OCI-LY3 (cell line): ENCODE results near the gene KDELR3.

Source experiments
- H2AFZ ChIP-seq: fragments of 200-600, 300-600 bp; shearing (Covaris generic); 2 replicates; pipeline ENCODE4 v1.6.0; 2014; ENCODE audit warnings: antibody characterized with exemption, low read depth, low read length
- H3K27ac ChIP-seq: fragments of 200-600, 300-600 bp; sonication (generic); 2 replicates; pipeline ENCODE4 v1.5.1; 2014; ENCODE audit warnings: mild to moderate bottlenecking, low read length, moderate library complexity, mixed read lengths
- H3K27me3 ChIP-seq: fragments of 200-600, 300-600 bp; sonication (generic); 2 replicates; pipeline ENCODE4 v1.6.1; 2014; ENCODE audit warnings: low read depth, low read length, mixed read lengths
- H3K36me3 ChIP-seq: fragments of 200-600, 300-600 bp; sonication (generic); replicated peaks from 2 replicates; pipeline ENCODE3; 2014; ENCODE audit warnings: low read depth, low read length, mixed read lengths
- H3K4me1 ChIP-seq: fragments of 300-600, 200-600 bp; sonication (generic); 2 replicates; pipeline ENCODE4 v1.6.1; 2014; ENCODE audit warnings: low read length, mixed read lengths
- H3K4me2 ChIP-seq: fragments of 200-600, 300-600 bp; sonication (generic); 2 replicates; pipeline ENCODE4 v1.6.1; 2014; ENCODE audit warnings: low read length, mixed read lengths
- H3K4me3 ChIP-seq: fragments of 300-600, 200-600 bp; sonication (generic); 2 replicates; pipeline ENCODE4 v1.5.1; 2014; ENCODE audit warnings: antibody characterized with exemption, mild to moderate bottlenecking, low read length, moderate library complexity
- H3K79me2 ChIP-seq: fragments of 300-600, 200-600 bp; shearing (Covaris generic); 2 replicates; pipeline ENCODE4 v1.6.1; 2014; ENCODE audit warnings: mild to moderate bottlenecking, low read length, mixed read lengths
- H3K9ac ChIP-seq: fragments of 300-600, 200-600 bp; shearing (Covaris generic); 2 replicates; pipeline ENCODE4 v1.6.0; 2014; ENCODE audit warnings: mild to moderate bottlenecking, low read length, moderate library complexity
- H3K9me3 ChIP-seq: fragments of 200-600, 300-600 bp; shearing (Covaris generic); 2 replicates; pipeline ENCODE4 v1.6.1; 2014; ENCODE audit warnings: low read length, mixed read lengths; ENCODE audit not compliant: insufficient read depth
- H4K20me1 ChIP-seq: fragments of 200-600, 300-600 bp; sonication (generic); 2 replicates; pipeline ENCODE4 v1.6.1; 2016; ENCODE audit warnings: low read length, mixed read lengths; ENCODE audit not compliant: insufficient read depth
- EZH2phosphoT487 ChIP-seq: fragments of 200-600 bp; shearing (Covaris generic); IDR thresholded peaks from 2 replicates; pipeline ENCODE4 v1.6.1; 2018; ENCODE audit warnings: antibody characterized with exemption, mixed run types, low read depth
- TF ChIP-seq, protein P1 (sequence below): fragments of 200-600, 300-600 bp; sonication (generic); IDR thresholded peaks from 2 replicates; pipeline ENCODE4 v1.5.1; 2014; ENCODE audit warnings: antibody characterized with exemption, low read length, low read depth

The KDELR3 gene

DNA sequence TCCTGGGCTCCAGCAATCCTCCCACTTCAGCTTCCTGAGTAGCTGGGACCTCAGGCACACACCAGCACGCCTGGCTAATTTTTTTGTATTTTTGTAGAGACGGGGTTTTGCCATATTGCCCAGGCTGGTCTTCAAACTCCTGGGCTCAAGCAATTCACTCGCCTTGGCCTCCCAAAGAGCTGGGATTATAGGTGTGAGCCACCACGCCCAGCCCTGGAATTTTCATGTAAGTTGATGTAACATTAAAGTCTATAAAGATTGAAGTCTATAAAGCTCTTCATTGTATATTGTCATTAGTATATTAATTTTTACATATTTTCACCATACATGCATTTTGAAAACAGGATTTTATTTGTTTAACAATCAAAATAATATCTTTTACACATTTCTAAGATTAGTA lies 50.7 kb downstream of the KDELR3 start:
- H3K27ac ChIP-seq = no peak overlapping the region
- H2AFZ ChIP-seq = no peak overlapping the region
- no peak overlapping the region for H3K4me3 ChIP-seq
- H3K36me3 ChIP-seq = no peaks in the 10 kb centered on the region
- H3K4me2 ChIP-seq = no peak overlapping the region
- no peaks in the 10 kb centered on the region for H3K79me2 ChIP-seq
- TF ChIP-seq EZH2phosphoT487 = no peak
- TF ChIP-seq, protein P1, sequence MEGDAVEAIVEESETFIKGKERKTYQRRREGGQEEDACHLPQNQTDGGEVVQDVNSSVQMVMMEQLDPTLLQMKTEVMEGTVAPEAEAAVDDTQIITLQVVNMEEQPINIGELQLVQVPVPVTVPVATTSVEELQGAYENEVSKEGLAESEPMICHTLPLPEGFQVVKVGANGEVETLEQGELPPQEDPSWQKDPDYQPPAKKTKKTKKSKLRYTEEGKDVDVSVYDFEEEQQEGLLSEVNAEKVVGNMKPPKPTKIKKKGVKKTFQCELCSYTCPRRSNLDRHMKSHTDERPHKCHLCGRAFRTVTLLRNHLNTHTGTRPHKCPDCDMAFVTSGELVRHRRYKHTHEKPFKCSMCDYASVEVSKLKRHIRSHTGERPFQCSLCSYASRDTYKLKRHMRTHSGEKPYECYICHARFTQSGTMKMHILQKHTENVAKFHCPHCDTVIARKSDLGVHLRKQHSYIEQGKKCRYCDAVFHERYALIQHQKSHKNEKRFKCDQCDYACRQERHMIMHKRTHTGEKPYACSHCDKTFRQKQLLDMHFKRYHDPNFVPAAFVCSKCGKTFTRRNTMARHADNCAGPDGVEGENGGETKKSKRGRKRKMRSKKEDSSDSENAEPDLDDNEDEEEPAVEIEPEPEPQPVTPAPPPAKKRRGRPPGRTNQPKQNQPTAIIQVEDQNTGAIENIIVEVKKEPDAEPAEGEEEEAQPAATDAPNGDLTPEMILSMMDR = no peak
- H3K27me3 ChIP-seq = no peaks in the 10 kb centered on the region
- no peaks in the 10 kb centered on the region for H4K20me1 ChIP-seq
- no peaks in the 10 kb centered on the region for H3K9me3 ChIP-seq
- no peaks in the 10 kb centered on the region for H3K4me1 ChIP-seq
- H3K9ac ChIP-seq = no peak overlapping the region

DNA sequence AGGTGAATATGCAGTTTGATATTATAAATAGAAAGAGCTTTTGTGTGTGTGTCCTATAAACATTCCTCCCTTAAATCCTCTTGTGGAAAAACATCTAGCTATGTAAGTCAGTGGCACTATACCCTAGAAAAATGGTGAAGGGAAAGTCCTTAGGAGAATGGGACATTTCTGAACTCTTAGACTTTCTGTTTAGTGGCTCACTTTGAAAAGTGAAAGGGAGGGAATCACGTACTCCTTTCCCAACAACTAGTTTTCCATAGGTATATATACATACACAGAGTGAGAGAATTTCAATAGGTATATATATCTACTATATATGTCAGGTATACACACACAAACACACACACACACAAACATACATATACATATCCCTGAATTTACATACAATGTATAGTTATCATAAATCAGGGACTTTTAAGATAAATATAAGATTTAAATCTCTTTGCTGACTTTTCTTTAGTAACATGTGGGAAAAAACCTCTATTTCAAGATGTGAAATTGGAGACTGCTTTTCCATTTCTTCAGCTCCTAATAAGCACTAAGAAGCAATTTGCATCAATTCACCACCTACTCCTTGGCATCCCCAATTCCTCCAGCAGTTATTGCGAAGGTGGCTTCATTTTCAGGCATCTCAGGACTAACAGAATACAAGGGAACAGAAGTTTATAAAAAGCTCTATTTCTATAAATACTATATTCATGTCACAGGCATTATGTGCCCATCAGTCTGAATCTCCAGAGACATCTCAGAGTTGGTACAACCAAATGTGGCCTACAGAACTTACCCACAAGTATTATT lies 51.8 kb downstream of the KDELR3 start:
- Histone ChIP-seq H3K9me3 (no peaks in the 10 kb centered on the region), H3K27me3 (no peaks in the 10 kb centered on the region), H3K9ac (no peak overlapping the region), H3K36me3 (no peaks in the 10 kb centered on the region), H3K79me2 (no peaks in the 10 kb centered on the region), H2AFZ (no peak overlapping the region), H3K4me1 (no peaks in the 10 kb centered on the region), H4K20me1 (no peaks in the 10 kb centered on the region), H3K4me2 (no peak overlapping the region), H3K27ac (no peak overlapping the region), H3K4me3 (no peak overlapping the region)
- no peak for TF ChIP-seq EZH2phosphoT487
- TF ChIP-seq, protein P1 = no peak

DNA sequence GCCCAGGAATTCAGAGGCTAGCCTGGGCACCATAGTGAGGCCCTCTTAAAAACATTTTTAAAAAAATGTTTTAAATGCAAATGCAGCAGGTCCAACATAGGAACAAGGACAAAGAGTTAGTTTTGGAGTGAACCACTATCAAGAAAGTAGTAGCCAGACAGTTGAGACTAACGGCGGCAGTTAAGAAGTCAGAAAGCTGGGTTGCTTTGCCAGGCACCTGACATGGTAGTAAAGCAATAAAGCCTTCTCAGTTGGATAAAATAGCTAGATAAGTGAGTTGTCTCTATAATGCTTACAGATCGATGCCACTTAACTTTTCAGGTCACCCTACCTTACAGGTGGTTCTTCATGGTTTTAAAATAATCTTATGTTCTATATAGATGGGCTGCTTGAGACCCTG lies 55.1 kb downstream of the KDELR3 start:
- Histone ChIP-seq H3K4me1 (no peaks in the 10 kb centered on the region), H3K79me2 (no peaks in the 10 kb centered on the region), H2AFZ (no peak overlapping the region), H3K4me3 (no peak overlapping the region), H3K27ac (no peak overlapping the region), H3K9ac (no peak overlapping the region), H4K20me1 (no peaks in the 10 kb centered on the region), H3K27me3 (no peaks in the 10 kb centered on the region), H3K9me3 (no peaks in the 10 kb centered on the region), H3K4me2 (no peak overlapping the region), H3K36me3 (no peaks in the 10 kb centered on the region)
- TF ChIP-seq, protein P1 = no peak
- no peak for TF ChIP-seq EZH2phosphoT487

DNA sequence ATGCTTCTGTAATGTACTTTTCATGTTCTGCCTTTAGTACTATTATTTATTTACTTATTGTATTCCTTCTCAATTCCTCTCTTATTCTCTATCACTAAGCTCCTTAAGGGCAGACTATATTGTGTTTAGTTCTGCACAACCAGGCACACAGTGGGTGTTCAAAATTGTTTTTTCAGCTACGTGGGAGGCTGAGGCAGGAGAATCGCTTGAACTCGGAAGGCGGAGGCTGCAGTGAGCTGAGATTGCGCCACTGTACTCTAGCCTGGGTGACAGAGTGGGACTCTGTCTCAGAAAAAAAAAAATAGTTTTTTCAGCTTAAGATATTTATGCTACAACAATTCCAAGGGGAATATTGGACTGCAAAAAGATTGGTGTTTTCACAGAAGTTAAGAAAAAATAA lies 55.6 kb downstream of the KDELR3 start:
- H3K79me2 ChIP-seq = no peaks in the 10 kb centered on the region
- H3K4me2 ChIP-seq = no peak overlapping the region
- no peaks in the 10 kb centered on the region for H4K20me1 ChIP-seq
- H3K4me1 ChIP-seq = no peaks in the 10 kb centered on the region
- no peak overlapping the region for H3K27ac ChIP-seq
- no peak overlapping the region for H3K9ac ChIP-seq
- TF ChIP-seq, protein P1 = no peak
- TF ChIP-seq EZH2phosphoT487 = no peak
- no peak overlapping the region for H3K4me3 ChIP-seq
- no peaks in the 10 kb centered on the region for H3K27me3 ChIP-seq
- no peaks in the 10 kb centered on the region for H3K9me3 ChIP-seq
- H2AFZ ChIP-seq = no peak overlapping the region
- no peaks in the 10 kb centered on the region for H3K36me3 ChIP-seq
